HPDE6-E6E7 (cell line): ENCODE results near the gene ZNF394.
"Not testable (repeated sequence)": the region's sequence is repeated elsewhere in the genome, so short reads cannot be mapped to it uniquely, and the experiment has no call there.

Experiments used
- DNase-seq: peaks from one replicate; pipeline ENCODE4 v3.0.0; 2011; ENCODE audit warnings: missing footprints; ENCODE audit errors: extremely low spot score

The ZNF394 gene

GRCh38 chr7:99499721-99500636, at the start of gene ZNF394:
Gene ZNF394, minus strand, starts transcription at chr7:99500281. Its CDS starts 188 bp downstream, at chr7:99500093.
- DNase-seq = peak; percentile 91

- DNase-seq = not testable (repeated sequence)
Observed at GRCh38 chr7:99549545-99549944, 49.5 kb upstream of the ZNF394 start.

GRCh38 chr7:99545308-99545707, 45.2 kb upstream of the ZNF394 start:
- not testable (repeated sequence) for DNase-seq

- no peak for DNase-seq
Observed at GRCh38 chr7:99543916-99544315, 43.8 kb upstream of the ZNF394 start.

GRCh38 chr7:99543081-99543671, 43.1 kb upstream of the ZNF394 start:
- no peak for DNase-seq

- DNase-seq = no peak
Observed at GRCh38 chr7:99541212-99541611, 41.1 kb upstream of the ZNF394 start.

GRCh38 chr7:99540542-99540941, 40.5 kb upstream of the ZNF394 start:
- no peak for DNase-seq

GRCh38 chr7:99539213-99539811, 39.2 kb upstream of the ZNF394 start:
- no peak for DNase-seq

- no peak for DNase-seq
Observed at GRCh38 chr7:99535667-99536066, 35.6 kb upstream of the ZNF394 start.

GRCh38 chr7:99531354-99531765, 31.3 kb upstream of the ZNF394 start:
- DNase-seq = no peak

- DNase-seq = no peak
Observed at GRCh38 chr7:99525713-99526440, 25.8 kb upstream of the ZNF394 start.

GRCh38 chr7:99521399-99521798, 21.3 kb upstream of the ZNF394 start:
- DNase-seq = no peak

- DNase-seq = no peak
Observed at GRCh38 chr7:99514050-99514449, 14.0 kb upstream of the ZNF394 start.

- no peak for DNase-seq
Observed at GRCh38 chr7:99505324-99505662, 5.2 kb upstream of the ZNF394 start.

- DNase-seq = peak; percentile 92
Observed at GRCh38 chr7:99504603-99505323, 4.7 kb upstream of the ZNF394 start, which contains the start of gene ZKSCAN5. Gene ZKSCAN5, plus strand, starts transcription at chr7:99504662. Its CDS starts 1,383 bp downstream, at chr7:99506045.

GRCh38 chr7:99504281-99504602, 4.2 kb upstream of the ZNF394 start:
- peak; percentile 98 for DNase-seq

- DNase-seq = not testable (repeated sequence)
Observed at GRCh38 chr7:99501236-99501635, 1.2 kb upstream of the ZNF394 start.

GRCh38 chr7:99500637-99501009, 542 bp upstream of the ZNF394 start:
- no peak for DNase-seq

GRCh38 chr7:99499371-99499720, 735 bp downstream of the ZNF394 start:
- no peak for DNase-seq

- no peak for DNase-seq
Observed at GRCh38 chr7:99498546-99498944, 1.5 kb downstream of the ZNF394 start.

- no peak for DNase-seq
Observed at GRCh38 chr7:99497766-99498545, 2.1 kb downstream of the ZNF394 start.
